GM21381 (cell line): ENCODE data around the gene DENND11.

Experiments
- ATAC-seq: cut with Tn5 transposase; IDR thresholded peaks from one replicate; pipeline ENCODE4 v1.9.1; 2021; ENCODE audit warnings: mild to moderate bottlenecking, moderate library complexity; ENCODE audit not compliant: unreplicated experiment

DENND11 gene

GRCh38 chr7:141685285-141686023 is 16.5 kb downstream of the DENND11 start:
- no peak for ATAC-seq

- ATAC-seq, result no peak
Measured at GRCh38 chr7:141679014-141679413, 23.0 kb downstream of the DENND11 start.

GRCh38 chr7:141676618-141677017 is 25.3 kb downstream of the DENND11 start:
- no peak for ATAC-seq

- no peak for ATAC-seq
Measured at GRCh38 chr7:141675436-141676215, 26.3 kb downstream of the DENND11 start.

GRCh38 chr7:141674702-141675101 is 27.3 kb downstream of the DENND11 start:
- ATAC-seq, result no peak

- ATAC-seq, result no peak
Measured at GRCh38 chr7:141674171-141674671, 27.7 kb downstream of the DENND11 start.

- ATAC-seq, result no peak
Measured at GRCh38 chr7:141673346-141673745, 28.6 kb downstream of the DENND11 start.

GRCh38 chr7:141671705-141672496 is 30.1 kb downstream of the DENND11 start:
- ATAC-seq, result no peak

GRCh38 chr7:141668853-141669252 is 33.1 kb downstream of the DENND11 start:
- no peak for ATAC-seq

GRCh38 chr7:141666071-141666470 is 35.9 kb downstream of the DENND11 start:
- ATAC-seq, result no peak

- no peak for ATAC-seq
Measured at GRCh38 chr7:141665208-141666035, 36.5 kb downstream of the DENND11 start.

GRCh38 chr7:141664450-141664849 is 37.5 kb downstream of the DENND11 start:
- no peak for ATAC-seq

GRCh38 chr7:141663081-141663849 is 38.7 kb downstream of the DENND11 start:
- no peak for ATAC-seq

- ATAC-seq, result no peak
Measured at GRCh38 chr7:141660259-141660658, 41.7 kb downstream of the DENND11 start.

- ATAC-seq, result no peak
Measured at GRCh38 chr7:141659501-141659900, 42.5 kb downstream of the DENND11 start.

GRCh38 chr7:141654551-141654950 is 47.4 kb downstream of the DENND11 start:
- ATAC-seq, result peak; percentile 80

- no peak for ATAC-seq
Measured at GRCh38 chr7:141652691-141653090, 49.3 kb downstream of the DENND11 start.
